UCSD-AML1 (cell line): ENCODE measurements around the gene MYMX.
A peak's percentile ranks its signal among the peaks of the same experiment; 100 is the strongest.
"Not testable (repeated sequence)": the region's sequence is repeated elsewhere in the genome, so short reads cannot be mapped to it uniquely, and the experiment has no call there.

Experiments used
- DNase-seq: peaks from one replicate; lab custom pipeline; 2025; ENCODE audit not compliant: unreplicated experiment; lab: John Stamatoyannopoulos, UW

The MYMX gene

DNA sequence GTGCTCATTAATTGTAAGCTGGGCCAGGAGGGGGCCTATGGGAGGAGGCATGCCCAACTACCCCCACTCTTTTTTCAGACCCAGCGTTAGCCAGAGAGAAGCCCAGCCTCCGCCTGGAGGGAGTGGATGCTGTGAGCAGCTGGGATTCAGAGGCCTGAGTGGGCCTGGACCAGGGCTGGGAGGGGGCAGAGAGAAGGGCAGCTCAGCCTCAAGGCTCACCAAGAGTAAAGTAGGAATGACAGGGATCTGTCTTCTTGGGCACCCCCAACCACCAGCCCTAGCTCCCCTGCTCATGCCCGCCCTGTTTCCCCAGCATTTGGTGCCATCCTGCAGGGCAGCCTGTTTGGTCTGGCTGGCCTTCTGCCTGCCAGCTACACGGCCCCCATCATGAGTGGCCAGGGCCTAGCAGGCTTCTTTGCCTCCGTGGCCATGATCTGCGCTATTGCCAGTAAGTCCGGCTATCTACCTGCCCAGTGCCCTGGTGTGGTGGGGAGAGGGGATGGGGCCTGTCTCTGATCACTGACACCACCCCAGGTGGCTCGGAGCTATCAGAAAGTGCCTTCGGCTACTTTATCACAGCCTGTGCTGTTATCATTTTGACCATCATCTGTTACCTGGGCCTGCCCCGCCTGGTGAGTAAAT, 13.4 kb downstream of the MYMX start:
- DNase-seq = no peak

DNA sequence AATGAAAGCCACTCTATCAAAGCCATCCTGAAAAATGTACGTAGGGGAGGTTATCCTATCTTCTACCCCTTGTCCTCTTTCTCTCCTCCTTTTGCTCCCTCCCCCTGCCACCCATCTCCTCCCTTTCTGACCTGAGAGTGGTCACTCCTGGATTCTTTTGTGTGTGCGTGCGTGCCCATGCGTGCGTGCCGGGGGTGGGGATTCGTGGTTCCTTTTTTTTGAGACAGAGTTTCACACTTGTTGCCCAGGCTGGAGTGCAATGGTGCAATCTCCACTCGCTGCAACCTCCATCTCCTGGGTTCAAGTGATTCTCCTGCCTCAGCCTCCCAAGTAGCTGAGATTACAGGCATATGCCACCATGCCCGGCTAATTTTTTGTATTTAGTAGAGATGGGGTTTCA, 14.7 kb downstream of the MYMX start:
- DNase-seq = not testable (repeated sequence)

- DNase-seq = peak; percentile 65
Observed at GRCh38 chr6:44232676-44233566, 16.2 kb downstream of the MYMX start.

DNA sequence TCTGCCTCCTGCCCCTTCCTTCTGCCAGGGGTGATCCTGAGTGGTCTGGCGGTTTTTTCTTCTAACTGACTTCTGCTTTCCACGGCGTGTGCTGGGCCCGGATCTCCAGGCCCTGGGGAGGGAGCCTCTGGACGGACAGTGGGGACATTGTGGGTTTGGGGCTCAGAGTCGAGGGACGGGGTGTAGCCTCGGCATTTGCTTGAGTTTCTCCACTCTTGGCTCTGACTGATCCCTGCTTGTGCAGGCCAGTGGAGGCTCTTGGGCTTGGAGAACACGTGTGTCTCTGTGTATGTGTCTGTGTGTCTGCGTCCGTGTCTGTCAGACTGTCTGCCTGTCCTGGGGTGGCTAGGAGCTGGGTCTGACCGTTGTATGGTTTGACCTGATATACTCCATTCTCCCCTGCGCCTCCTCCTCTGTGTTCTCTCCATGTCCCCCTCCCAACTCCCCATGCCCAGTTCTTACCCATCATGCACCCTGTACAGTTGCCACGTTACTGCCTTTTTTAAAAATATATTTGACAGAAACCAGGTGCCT, 16.9 kb downstream of the MYMX start:
- DNase-seq = no peak

GRCh38 chr6:44234101-44235025, 17.6 kb downstream of the MYMX start:
- peak; percentile 49 for DNase-seq

GRCh38 chr6:44235269-44235668, 18.5 kb downstream of the MYMX start:
- no peak for DNase-seq

GRCh38 chr6:44235891-44236516, 19.3 kb downstream of the MYMX start:
- DNase-seq = no peak

DNA sequence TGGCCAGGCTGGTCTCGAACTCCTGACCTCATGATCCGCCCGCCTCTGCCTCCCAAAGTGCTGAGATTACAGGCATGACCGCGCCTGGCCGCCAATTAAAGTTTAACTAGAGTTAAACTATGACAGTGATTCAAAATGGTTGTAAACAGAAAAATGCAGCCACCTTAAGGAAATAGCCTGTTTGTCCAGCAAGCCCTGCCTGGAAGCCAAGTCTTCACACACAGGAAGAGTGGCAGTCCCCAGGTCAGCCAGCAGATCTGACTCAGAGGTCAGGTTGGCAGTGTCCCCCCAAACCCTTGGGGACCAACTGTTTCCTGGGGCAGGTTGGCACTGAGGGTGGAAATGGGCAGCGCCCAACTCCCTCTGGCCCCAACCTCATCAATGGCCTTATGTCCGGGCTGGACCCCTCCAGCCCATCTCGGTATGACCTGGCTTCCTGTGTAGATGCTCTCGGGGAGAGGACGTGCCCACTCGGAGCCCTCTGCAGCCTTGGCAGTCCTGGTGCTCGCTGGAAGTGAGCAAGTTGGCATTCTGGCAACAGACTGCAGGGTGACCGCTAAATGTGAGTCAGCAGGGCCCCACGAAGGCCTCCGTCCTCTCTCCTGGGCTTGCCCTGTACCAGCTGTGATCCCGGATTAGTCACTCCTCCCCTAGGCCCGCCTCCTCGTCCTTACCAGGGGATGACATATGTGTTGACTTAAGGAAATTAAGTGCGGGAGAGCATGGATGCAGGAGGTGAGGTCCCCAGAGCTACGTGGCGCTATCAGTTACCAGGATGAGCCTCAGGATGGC, 20.5 kb downstream of the MYMX start:
- DNase-seq = peak; percentile 80

DNA sequence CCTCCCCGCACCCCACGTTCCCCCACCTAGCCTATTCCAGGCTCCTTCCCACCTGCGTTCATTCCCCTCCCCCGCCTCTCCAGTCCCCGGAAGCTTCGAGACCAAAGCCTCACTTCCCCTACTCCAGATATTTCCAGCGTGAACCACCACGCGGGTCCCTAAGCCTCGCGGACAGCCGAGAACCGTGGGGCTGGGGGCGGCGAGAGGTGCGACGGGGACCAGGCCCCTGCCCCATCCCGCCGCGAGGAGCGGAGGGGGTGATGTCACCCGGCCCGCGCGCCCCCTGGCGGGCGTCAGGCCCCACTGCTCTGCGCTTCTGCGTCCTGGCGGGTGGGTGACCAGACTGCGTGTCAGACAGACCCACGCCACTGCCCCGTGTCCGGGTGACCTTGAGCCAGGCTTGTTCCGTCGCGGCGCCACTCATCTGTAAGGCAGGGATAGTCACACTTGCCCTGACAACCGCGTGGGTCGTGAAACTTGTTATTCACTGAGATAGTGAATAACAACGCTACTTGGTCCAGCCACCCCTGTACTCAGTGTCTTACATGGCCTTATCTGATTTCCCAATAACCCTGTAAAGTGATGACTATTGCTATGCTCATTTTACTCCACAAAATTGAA, 21.2 kb downstream of the MYMX start:
- peak; percentile 79 for DNase-seq

GRCh38 chr6:44238687-44239350, 22.1 kb downstream of the MYMX start:
- no peak for DNase-seq

DNA sequence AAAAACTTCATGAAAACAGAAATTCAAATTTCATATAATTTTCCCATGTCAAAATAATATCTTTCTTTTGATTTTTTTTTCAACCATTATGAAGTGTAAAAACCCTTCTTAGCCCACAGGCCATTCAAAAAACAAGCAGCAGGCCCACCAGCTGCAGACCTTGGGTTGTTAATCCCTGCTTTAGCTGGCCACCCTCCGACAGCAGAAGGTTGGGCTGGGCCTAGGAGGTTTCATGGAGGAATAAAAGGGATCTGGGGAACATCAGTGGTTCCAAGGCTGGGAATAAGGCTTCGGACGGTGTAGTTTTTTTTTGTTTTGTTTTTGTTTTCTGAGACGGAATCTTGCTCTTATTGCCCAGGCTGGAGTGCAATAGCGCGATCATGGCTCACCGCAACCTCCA, 26.6 kb downstream of the MYMX start:
- DNase-seq = no peak

DNA sequence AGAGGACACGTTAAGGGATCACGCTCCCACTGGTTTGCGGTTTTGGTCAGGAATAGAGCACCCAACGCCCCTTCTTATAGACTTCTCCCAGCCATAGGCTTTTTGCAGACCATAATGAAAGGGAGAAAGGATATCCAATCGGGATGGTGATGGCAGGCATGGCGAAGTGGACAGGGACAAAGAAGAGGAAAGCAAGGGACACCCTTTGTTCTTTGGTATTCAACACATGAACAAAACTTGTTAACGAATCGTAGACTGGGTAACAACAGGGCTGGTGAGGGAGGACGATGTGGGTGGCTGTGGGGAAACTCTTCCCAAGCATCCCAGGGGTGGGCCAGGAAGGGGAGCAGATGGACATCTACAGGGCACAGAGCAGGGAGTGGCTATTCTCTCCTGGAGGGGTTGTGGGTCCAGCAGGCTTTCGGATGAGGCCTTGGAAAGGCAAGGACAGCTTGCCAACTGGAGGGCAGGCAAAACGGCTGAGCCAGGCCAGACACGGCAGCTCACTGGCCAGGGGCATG, 28.7 kb downstream of the MYMX start:
- DNase-seq = no peak

DNA sequence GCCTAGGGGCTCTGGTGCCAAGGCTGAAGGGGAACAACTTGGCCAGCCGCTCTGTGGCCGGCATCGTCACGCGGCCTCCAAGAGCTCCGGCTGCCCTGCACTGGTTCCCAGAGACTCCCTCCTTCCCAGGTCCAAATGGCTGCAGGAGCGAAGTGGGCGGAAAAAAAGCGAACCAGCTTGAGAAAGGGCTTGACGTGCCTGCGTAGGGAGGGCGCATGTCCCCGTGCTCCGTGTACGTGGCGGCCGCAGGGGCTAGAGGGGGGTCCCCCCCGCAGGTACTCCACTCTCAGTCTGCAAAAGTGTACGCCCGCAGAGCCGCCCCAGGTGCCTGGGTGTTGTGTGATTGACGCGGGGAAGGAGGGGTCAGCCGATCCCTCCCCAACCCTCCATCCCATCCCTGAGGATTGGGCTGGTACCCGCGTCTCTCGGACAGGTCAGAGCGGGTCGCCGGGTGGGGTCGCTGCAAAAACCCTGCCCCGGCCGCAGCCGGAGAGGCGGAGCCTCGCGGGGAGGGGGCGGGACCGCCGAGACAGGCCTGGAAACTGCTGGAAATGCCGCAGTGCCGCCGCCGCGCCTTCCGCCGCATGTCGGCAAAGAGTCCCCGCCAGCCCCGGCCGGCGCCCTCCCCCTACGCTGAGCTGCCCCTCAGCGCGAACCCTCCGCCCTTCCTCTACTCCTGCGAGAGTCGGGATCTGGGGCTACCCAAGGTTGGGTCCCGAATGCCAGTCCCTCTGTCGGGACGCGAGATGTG, 29.4 kb downstream of the MYMX start:
- DNase-seq = peak; percentile 87

- peak; percentile 92 for DNase-seq
Observed at GRCh38 chr6:44246663-44247337, 30.1 kb downstream of the MYMX start, which contains the start of gene HSP90AB1. HSP90AB1 (plus strand) TSS chr6:44247101; CDS start chr6:44248630, 1,529 bp downstream.

- peak; percentile 82 for DNase-seq
Observed at GRCh38 chr6:44247338-44248302, 30.9 kb downstream of the MYMX start.

GRCh38 chr6:44248579-44248978, 31.9 kb downstream of the MYMX start:
- no peak for DNase-seq
